Neuron (in vitro differentiated cells): ENCODE results near the gene SGCG.

ENCODE experiments used
- H2AFZ ChIP-seq: one replicate; pipeline ENCODE4 v1.6.1; 2013; ENCODE audit warnings: low read depth, mild to moderate bottlenecking, inconsistent platforms, low read length, moderate library complexity
- H3K27me3 ChIP-seq: one replicate; pipeline ENCODE4 v1.6.1; 2013; ENCODE audit warnings: low read length; ENCODE audit not compliant: insufficient read depth
- H3K36me3 ChIP-seq: one replicate; pipeline ENCODE4 v1.6.1; 2013; ENCODE audit warnings: low read length; ENCODE audit not compliant: insufficient read depth
- H3K4me1 ChIP-seq: one replicate; pipeline ENCODE4 v1.6.1; 2013; ENCODE audit warnings: low read length; ENCODE audit not compliant: insufficient read depth
- H3K4me3 ChIP-seq: 2 replicates; pipeline ENCODE4 v1.5.1; 2013; ENCODE audit warnings: mild to moderate bottlenecking, low read length, moderate library complexity
- H3K9me3 ChIP-seq: one replicate; pipeline ENCODE4 v1.6.1; 2013; ENCODE audit warnings: low read length

SGCG gene

GRCh38 chr13:23321535-23322241 is 140.9 kb downstream of the SGCG start:
- Histone ChIP-seq H3K27me3 (no peaks in the 10 kb centered on the region), H3K36me3 (no peaks in the 10 kb centered on the region), H3K4me1 (peaks cover 6% of the 10 kb centered on the region), H2AFZ (no peak overlapping the region), H3K9me3 (no peaks in the 10 kb centered on the region), H3K4me3 (no peak overlapping the region)

GRCh38 chr13:23322353-23323336 is 141.9 kb downstream of the SGCG start:
- Histone ChIP-seq H3K9me3 (no peaks in the 10 kb centered on the region), H2AFZ (no peak overlapping the region), H3K4me3 (no peak overlapping the region), H3K36me3 (no peaks in the 10 kb centered on the region), H3K4me1 (peaks cover 6% of the 10 kb centered on the region), H3K27me3 (no peaks in the 10 kb centered on the region)

DNA sequence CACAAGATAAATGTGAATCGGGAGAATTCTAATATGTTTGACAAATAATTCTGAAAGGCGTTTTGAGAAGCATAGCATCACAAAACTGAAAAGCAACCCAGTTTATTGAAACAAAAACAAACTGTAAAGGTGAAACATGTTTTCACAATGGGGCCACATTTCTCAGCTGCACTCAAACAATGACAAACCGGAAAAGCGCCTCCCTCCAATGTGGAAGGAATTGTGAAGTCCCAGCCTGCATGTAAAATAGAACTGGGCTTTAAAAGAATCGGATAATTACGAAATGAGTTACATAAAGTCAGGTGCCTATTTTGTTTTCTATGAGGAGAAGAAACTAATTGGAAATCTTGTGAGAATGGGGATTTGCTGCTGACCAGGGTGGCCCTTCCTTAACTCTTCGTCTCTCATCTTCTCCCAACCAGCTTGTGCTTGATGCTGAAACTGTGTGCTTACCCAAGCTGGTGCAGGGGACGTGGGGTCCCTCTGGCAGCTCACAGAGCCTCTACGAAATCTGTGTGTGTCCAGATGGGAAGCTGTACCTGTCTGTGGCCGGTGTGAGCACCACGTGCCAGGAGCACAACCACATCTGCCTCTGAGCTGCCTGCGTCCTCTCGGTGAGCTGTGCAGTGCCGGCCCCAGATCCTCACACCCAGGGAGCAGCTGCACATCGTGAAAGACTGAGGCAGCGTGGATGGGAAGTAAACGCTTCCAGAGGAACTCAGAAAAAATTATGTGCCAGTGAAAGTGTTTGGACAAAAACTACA is 143.3 kb downstream of the SGCG start:
- H3K4me1 ChIP-seq: peaks cover 6% of the 10 kb centered on the region
- H3K4me3 ChIP-seq: no peak overlapping the region
- H2AFZ ChIP-seq: no peak overlapping the region
- H3K9me3 ChIP-seq: no peaks in the 10 kb centered on the region
- no peaks in the 10 kb centered on the region for H3K27me3 ChIP-seq
- no peaks in the 10 kb centered on the region for H3K36me3 ChIP-seq

- Histone ChIP-seq H3K36me3 (no peaks in the 10 kb centered on the region), H2AFZ (no peak overlapping the region), H3K4me3 (no peak overlapping the region), H3K4me1 (peaks cover 6% of the 10 kb centered on the region), H3K27me3 (no peaks in the 10 kb centered on the region), H3K9me3 (no peaks in the 10 kb centered on the region)
These were observed 144.4 kb downstream of the SGCG start for GRCh38 chr13:23325191-23325590.

DNA sequence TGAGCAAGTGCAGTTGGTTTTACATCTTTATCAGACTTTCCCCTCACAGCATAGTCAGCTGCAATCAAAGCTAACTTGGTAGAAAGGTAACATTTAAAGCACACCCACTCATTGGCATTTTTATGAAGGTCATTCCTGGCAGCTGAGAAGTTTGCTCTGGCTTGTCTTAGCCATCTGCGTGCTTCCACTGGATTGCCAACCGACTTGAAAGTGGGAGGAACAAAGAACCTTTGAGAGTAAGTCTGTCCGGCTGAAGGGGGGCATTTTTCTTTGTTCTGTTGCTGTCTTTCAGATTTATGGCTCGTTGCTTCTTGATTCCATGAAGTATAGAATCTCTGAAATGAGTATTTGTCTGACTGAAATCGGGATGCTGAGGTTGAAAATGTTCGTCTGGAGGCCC is 149.6 kb downstream of the SGCG start:
- Histone ChIP-seq H2AFZ (no peak overlapping the region), H3K4me3 (no peak overlapping the region), H3K27me3 (no peaks in the 10 kb centered on the region), H3K36me3 (peaks cover 32% of the 10 kb centered on the region), H3K4me1 (no peaks in the 10 kb centered on the region), H3K9me3 (peaks cover 3% of the 10 kb centered on the region)

DNA sequence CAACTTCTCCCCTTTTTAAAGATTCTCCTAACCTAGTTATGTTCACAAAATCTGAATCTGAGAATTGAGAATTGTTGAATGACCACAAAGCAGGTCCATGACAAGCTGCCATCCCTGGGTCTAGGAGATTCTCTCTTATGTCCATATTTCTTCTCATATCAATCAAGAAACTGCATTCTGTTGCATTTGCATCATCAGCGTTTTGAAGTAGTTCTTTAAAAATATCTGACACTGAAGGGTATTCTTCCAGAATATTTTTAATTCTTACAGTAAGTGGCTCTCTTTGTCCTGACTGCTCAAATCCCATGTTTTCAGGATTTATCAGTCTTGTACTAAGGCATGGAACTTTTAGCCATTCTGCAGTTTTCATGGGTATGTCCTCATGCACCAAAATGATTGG is 158.4 kb downstream of the SGCG start:
- H3K4me1 ChIP-seq: no peaks in the 10 kb centered on the region
- H3K27me3 ChIP-seq: no peaks in the 10 kb centered on the region
- no peak overlapping the region for H2AFZ ChIP-seq
- H3K9me3 ChIP-seq: peaks cover 20% of the 10 kb centered on the region
- peaks cover 69% of the 10 kb centered on the region for H3K36me3 ChIP-seq
- H3K4me3 ChIP-seq: no peak overlapping the region

DNA sequence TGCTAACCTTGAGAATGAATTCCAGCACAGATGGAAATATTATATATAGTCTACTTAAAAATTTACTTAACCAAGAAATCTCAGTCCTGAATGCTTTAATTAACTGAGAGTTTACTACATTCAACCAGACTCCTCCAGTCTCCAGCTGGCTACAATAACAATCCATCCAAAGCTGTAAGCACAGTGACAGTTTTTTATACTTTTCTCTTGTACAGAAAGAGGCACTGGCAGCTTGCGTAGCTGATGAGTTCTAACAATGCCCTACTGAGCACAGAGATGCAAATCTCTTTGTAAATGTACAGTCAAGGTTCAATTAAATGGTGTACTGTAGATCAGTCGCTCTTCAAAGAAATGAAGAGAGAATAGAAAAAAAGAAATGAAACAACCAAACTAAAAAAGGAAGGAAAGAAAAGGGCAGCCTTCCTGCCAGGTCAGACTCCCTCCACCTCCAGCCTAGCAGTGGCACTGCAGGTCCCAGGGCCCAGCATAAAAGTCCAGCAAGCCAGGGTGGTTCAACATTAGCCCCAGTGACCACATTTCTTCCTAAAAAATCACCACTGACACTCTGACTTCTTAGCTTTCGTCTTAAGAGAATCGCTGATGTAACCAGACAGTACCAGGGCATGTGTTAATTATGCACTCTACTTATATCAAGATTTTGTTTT is 164.3 kb downstream of the SGCG start:
- Histone ChIP-seq H3K36me3 (peaks cover 56% of the 10 kb centered on the region), H3K4me3 (no peak overlapping the region), H2AFZ (no peak overlapping the region), H3K4me1 (peaks cover 14% of the 10 kb centered on the region), H3K9me3 (peaks cover 1% of the 10 kb centered on the region), H3K27me3 (no peaks in the 10 kb centered on the region)

GRCh38 chr13:23347601-23348000 is 166.8 kb downstream of the SGCG start:
- Histone ChIP-seq H3K27me3 (no peaks in the 10 kb centered on the region), H3K9me3 (peaks cover under 1% of the 10 kb centered on the region), H3K36me3 (peaks cover 58% of the 10 kb centered on the region), H3K4me3 (no peak overlapping the region), H2AFZ (no peak overlapping the region), H3K4me1 (peaks cover 14% of the 10 kb centered on the region)

DNA sequence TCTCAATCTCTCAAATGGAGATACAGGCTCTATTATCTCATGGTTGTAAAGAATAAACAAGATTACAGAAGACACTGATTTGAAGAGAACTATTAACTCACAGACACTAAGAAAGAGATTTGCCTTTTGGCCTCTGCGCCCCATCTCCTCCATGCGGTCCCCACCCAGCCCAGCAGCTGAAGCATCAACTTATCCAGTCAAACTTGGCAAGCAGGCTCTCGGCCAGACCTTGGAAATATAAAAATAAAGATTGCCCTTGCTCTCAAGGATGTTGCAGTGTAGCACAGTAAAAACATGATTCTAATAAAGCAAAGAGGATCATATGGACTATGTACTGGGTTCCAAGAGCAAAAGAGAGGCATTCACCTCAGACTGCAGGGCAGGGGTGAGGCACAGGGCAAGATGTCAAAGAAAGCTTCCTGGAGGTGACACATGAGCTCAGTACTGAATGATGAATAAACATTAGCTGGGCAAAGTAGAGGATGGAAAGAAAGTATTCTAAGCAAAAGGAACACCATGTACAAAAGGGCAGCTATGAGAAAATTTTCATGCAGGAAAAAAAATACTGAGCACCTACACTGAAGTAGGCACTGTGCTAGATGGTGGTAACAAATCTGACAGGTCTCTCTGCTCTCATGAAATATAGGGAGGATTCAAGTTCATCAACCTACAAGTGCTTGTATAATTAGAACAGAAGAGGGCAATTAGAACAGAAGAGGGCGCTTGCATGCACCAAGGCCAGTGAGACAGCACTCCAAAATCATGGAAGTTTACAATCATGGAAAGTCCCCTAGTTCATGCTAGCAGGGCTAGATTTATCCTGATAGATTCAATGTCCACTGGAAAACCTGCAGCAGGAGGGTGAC is 167.7 kb downstream of the SGCG start:
- Histone ChIP-seq H3K4me3 (no peak overlapping the region), H3K9me3 (no peaks in the 10 kb centered on the region), H2AFZ (no peak overlapping the region), H3K4me1 (peaks cover 14% of the 10 kb centered on the region), H3K27me3 (no peaks in the 10 kb centered on the region), H3K36me3 (peaks cover 58% of the 10 kb centered on the region)

DNA sequence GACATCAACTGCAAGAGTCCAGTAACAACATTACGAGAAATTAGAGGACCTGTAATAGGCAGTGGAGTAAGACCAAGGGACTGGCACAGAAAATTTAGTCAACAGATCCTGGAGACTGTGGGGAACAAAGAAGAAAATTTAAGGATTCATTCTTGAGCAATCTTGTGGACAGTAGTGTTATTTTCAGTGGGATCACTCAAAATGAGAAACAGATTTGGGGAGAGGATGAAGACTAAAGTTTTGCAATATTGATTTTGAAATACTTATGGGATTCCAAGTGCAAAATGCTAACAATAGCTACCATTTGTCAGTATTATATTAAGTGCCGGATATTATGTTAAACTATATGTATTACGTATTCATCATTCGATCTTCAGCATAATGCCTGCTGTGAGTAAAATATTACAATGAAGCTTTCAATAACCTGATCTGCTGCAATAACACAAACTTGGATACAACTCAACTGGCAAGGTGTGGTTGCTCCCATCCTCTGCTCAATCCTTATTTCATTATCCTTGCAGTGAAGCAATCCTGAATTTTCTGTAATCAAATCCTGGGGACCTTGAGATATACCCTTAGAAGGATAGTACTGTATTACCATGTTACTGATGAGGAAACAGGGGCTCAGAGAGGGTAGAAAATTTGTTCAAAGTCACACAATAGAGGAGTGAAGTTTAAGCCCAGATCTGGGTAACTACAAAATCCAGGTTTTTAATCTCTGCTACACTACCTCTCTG is 168.6 kb downstream of the SGCG start:
- Histone ChIP-seq H3K9me3 (no peaks in the 10 kb centered on the region), H2AFZ (no peak overlapping the region), H3K4me1 (peaks cover 14% of the 10 kb centered on the region), H3K27me3 (no peaks in the 10 kb centered on the region), H3K36me3 (peaks cover 64% of the 10 kb centered on the region), H3K4me3 (no peak overlapping the region)

DNA sequence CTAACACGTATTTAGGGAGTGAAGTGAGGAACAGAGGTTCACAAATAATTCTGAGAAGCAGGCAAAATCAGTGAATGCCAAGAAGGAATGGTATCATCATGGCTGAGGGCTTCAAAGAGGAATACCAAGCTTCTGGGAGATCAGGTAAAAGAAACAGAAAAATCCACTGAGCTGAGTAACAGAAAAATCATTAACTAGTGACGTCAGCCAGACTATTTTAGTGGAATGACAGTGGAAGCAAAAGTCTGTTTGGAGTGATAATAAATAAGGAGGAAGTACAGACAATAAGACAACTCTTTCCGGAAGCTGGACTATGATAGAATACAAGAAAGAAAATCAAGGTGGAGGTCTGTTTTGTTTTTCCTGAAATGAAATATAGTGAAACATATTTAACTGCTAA is 169.2 kb downstream of the SGCG start:
- no peak overlapping the region for H3K4me3 ChIP-seq
- H3K36me3 ChIP-seq: peaks cover 71% of the 10 kb centered on the region
- H3K9me3 ChIP-seq: no peaks in the 10 kb centered on the region
- H3K4me1 ChIP-seq: peaks cover 12% of the 10 kb centered on the region
- no peak overlapping the region for H2AFZ ChIP-seq
- H3K27me3 ChIP-seq: no peaks in the 10 kb centered on the region
